ENCODE measurements around the gene ST6GAL1. TPM values are rescaled to one million over a fixed set of nuclear protein-coding genes. Genes with fewer than 3 reads are reported as not detected.
"Not testable (repeated sequence)": the region's sequence is repeated elsewhere in the genome, so short reads cannot be mapped to it uniquely, and the experiment has no call there.

ST6GAL1 gene
- total RNA-seq, 4 donors from 2014 or later, result 18.0 to 32.2 (median 20.9) TPM

- no peak overlapping the region for H3K27ac ChIP-seq
- 81 to 88% methylated on average over 4 to 5 of the region's 5 CpGs for WGBS, 2 donors (ENCODE audit: low coverage in 1 of 2)
- H3K4me3 ChIP-seq, result no peak overlapping the region
- TF ChIP-seq POLR2AphosphoS5 (IDR thresholded peaks at IDR 0.05), result no peak
- no peak for TF ChIP-seq EP300 (IDR thresholded peaks at IDR 0.05)
- no peak for TF ChIP-seq CTCF (IDR thresholded peaks at IDR 0.05)
- TF ChIP-seq POLR2A (IDR thresholded peaks at IDR 0.05), result no peak
- no peaks in the 10 kb centered on the region for H3K4me1 ChIP-seq
- H3K9me3 ChIP-seq, result no peaks in the 10 kb centered on the region
- H3K27me3 ChIP-seq, result peaks cover 6% of the 10 kb centered on the region
- ATAC-seq, result no peak
- no peaks in the 10 kb centered on the region for H3K36me3 ChIP-seq
Measured at GRCh38 chr3:186886202-186886981, 43.9 kb upstream of the ST6GAL1 start.

- not testable (repeated sequence) for H3K36me3 ChIP-seq, H3K4me1 ChIP-seq, H3K27ac ChIP-seq, H3K9me3 ChIP-seq, H3K27me3 ChIP-seq, ATAC-seq, H3K4me3 ChIP-seq
- no CpG with 5 or more reads among the region's 5 CpGs for WGBS, 2 donors (ENCODE audit: low coverage in 1 of 2)
Measured at GRCh38 chr3:186887507-186887938, 42.8 kb upstream of the ST6GAL1 start.

GRCh38 chr3:186888569-186888968 is 41.8 kb upstream of the ST6GAL1 start:
- 31 to 70% methylated on average over 2 to 6 of the region's 6 CpGs for WGBS, 2 donors (ENCODE audit: low coverage in 1 of 2)
- no peak overlapping the region for H3K27ac ChIP-seq
- H3K36me3 ChIP-seq, result no peaks in the 10 kb centered on the region
- H3K9me3 ChIP-seq, result no peaks in the 10 kb centered on the region
- no peak for ATAC-seq
- TF ChIP-seq CTCF (IDR thresholded peaks at IDR 0.05) (no peak), POLR2AphosphoS5 (IDR thresholded peaks at IDR 0.05) (no peak), EP300 (IDR thresholded peaks at IDR 0.05) (no peak), POLR2A (IDR thresholded peaks at IDR 0.05) (no peak)
- no peak overlapping the region for H3K4me3 ChIP-seq
- H3K4me1 ChIP-seq, result no peaks in the 10 kb centered on the region
- peaks cover 8% of the 10 kb centered on the region for H3K27me3 ChIP-seq

- H3K36me3 ChIP-seq, ATAC-seq, H3K4me1 ChIP-seq, H3K27ac ChIP-seq, H3K9me3 ChIP-seq, H3K27me3 ChIP-seq, H3K4me3 ChIP-seq: not testable (repeated sequence)
- WGBS, 2 donors (ENCODE audit: low coverage in 1 of 2), result 94 to 100% methylated on average over 1 to 4 of the region's 4 CpGs
Measured at GRCh38 chr3:186889698-186890097, 40.6 kb upstream of the ST6GAL1 start.

- ATAC-seq, result no peak
- no peaks in the 10 kb centered on the region for H3K36me3 ChIP-seq
- no peak for TF ChIP-seq POLR2A (IDR thresholded peaks at IDR 0.05)
- TF ChIP-seq POLR2AphosphoS5 (IDR thresholded peaks at IDR 0.05), result no peak
- no peak for TF ChIP-seq CTCF (IDR thresholded peaks at IDR 0.05)
- no peak for TF ChIP-seq EP300 (IDR thresholded peaks at IDR 0.05)
- no peak overlapping the region for H3K4me3 ChIP-seq
- no peaks in the 10 kb centered on the region for H3K4me1 ChIP-seq
- no peaks in the 10 kb centered on the region for H3K9me3 ChIP-seq
- no peak overlapping the region for H3K27ac ChIP-seq
- H3K27me3 ChIP-seq, result peaks cover 8% of the 10 kb centered on the region
Measured at GRCh38 chr3:186890911-186891310, 39.4 kb upstream of the ST6GAL1 start.

- not testable (repeated sequence) for H3K4me1 ChIP-seq, H3K27ac ChIP-seq, H3K4me3 ChIP-seq, ATAC-seq, H3K9me3 ChIP-seq, H3K27me3 ChIP-seq, H3K36me3 ChIP-seq
- WGBS, 2 donors (ENCODE audit: low coverage in 1 of 2), result no CpG with 5 or more reads among the region's 2 CpGs
Measured at GRCh38 chr3:186893071-186893470, 37.3 kb upstream of the ST6GAL1 start.

Measured in gastroesophageal sphincter (tissue), 4 donors.